OCI-LY7 (cell line): ENCODE data around the gene CLGN. TPM values are rescaled to one million over a fixed set of nuclear protein-coding genes. Genes with fewer than 3 reads are reported as not detected.
"Not testable (repeated sequence)": the region's sequence is repeated elsewhere in the genome, so short reads cannot be mapped to it uniquely, and the experiment has no call there.

ENCODE experiments used
- BruUV-seq: library from RNA; stranded (reverse); fragments of 400-500 nt; replicated peaks from 2 replicates; lab custom pipeline; 2021; lab: Mats Ljungman, UMichigan
- CTCF ChIA-PET: fragments of 300-600 bp; sonication (Branson Sonifier 250); formaldehyde crosslinking; loops from one replicate; lab custom pipeline; 2022; ENCODE audit warnings: antibody characterized with exemption; ENCODE audit not compliant: unreplicated experiment; lab: Charles Lee
- POLR2A ChIA-PET: fragments of 300-600 bp; sonication (Branson Sonifier 250); formaldehyde crosslinking; loops from one replicate; lab custom pipeline; 2022; ENCODE audit warnings: antibody characterized with exemption; lab: Charles Lee
- DNase-seq: peaks from one replicate; pipeline ENCODE4 v3.0.0-alpha.2; 2015; ENCODE audit warnings: low spot score
- H2AFZ ChIP-seq: fragments of 200-600 bp; sonication (generic), shearing (Covaris generic); 2 replicates; pipeline ENCODE4 v1.6.1; 2014; ENCODE audit warnings: mild to moderate bottlenecking, antibody characterized with exemption, low read length, moderate library complexity
- H3K27ac ChIP-seq: fragments of 200-600 bp; sonication (generic); 2 replicates; pipeline ENCODE4 v1.5.1; 2014; ENCODE audit warnings: mixed run types, low read depth, mild to moderate bottlenecking, moderate library complexity, low read length, inconsistent platforms; ENCODE audit not compliant: poor library complexity, severe bottlenecking
- H3K36me3 ChIP-seq: fragments of 200-600 bp; sonication (generic); 2 replicates; pipeline ENCODE4 v1.6.1; 2014; ENCODE audit warnings: mild to moderate bottlenecking, antibody characterized with exemption, low read length, moderate library complexity, mixed read lengths; ENCODE audit not compliant: insufficient read depth
- H3K4me1 ChIP-seq: fragments of 200-600 bp; sonication (generic); 2 replicates; pipeline ENCODE4 v1.5.1; 2014; ENCODE audit warnings: mild to moderate bottlenecking, low read length; ENCODE audit not compliant: insufficient read depth, poor library complexity, severe bottlenecking
- H3K4me2 ChIP-seq: fragments of 200-600 bp; sonication (generic); 2 replicates; pipeline ENCODE4 v1.6.1; 2014; ENCODE audit warnings: mild to moderate bottlenecking, low read length
- H3K4me3 ChIP-seq: fragments of 200-600 bp; sonication (generic); 2 replicates; pipeline ENCODE4 v1.5.1; 2014; ENCODE audit warnings: mild to moderate bottlenecking, low read depth, low read length; ENCODE audit not compliant: poor library complexity, severe bottlenecking
- H3K79me2 ChIP-seq: fragments of 200-600 bp; sonication (generic); 2 replicates; pipeline ENCODE4 v1.6.1; 2016; ENCODE audit warnings: low read depth, mild to moderate bottlenecking, low read length, moderate library complexity, mixed read lengths; ENCODE audit not compliant: insufficient read depth
- H3K9me2 ChIP-seq: fragments of 200-600 bp; sonication (generic); 2 replicates; pipeline ENCODE4 v1.6.1; 2016; ENCODE audit warnings: mild to moderate bottlenecking, low read length, mixed read lengths; ENCODE audit not compliant: insufficient read depth
- H3K9me3 ChIP-seq: fragments of 200-600 bp; sonication (generic); 2 replicates; pipeline ENCODE4 v1.6.1; 2014; ENCODE audit warnings: mild to moderate bottlenecking, mixed run types, low read length, mixed read lengths
- H4K20me1 ChIP-seq: fragments of 200-600 bp; sonication (generic); 2 replicates; pipeline ENCODE4 v1.6.1; 2014; ENCODE audit warnings: mild to moderate bottlenecking, antibody characterized with exemption, low read length, moderate library complexity, mixed read lengths; ENCODE audit not compliant: insufficient read depth
- EZH2phosphoT487 ChIP-seq: fragments of 200-600 bp; sonication (generic); IDR thresholded peaks from 2 replicates; pipeline ENCODE4 v1.6.1; 2018; ENCODE audit warnings: low read depth, borderline replicate concordance, mild to moderate bottlenecking, mixed run types, antibody characterized with exemption, low read length, moderate library complexity, mixed read lengths
- intact Hi-C: fragments of 100-400 bp; cut with micrococcal nuclease; formaldehyde crosslinking; loops from one replicate; pipeline ENCODE4 v1.10.0; 2022; ENCODE audit not compliant: unreplicated experiment
- total RNA-seq, 2 experiments: library from RNA; depleted of rRNA in 1 of 2; stranded (reverse); fragments of >200 nt in 1 of 2; shearing (Covaris generic) in 1 of 2; gene quantifications; 2 replicates each; pipeline ENCODE4 v1.2.3, GENCODE V29; 2014 to 2022
- TF ChIP-seq, protein P1 (sequence below): fragments of 200-600 bp; sonication (generic); conservative IDR thresholded peaks from 2 replicates; pipeline ENCODE4 v1.5.1; 2014; ENCODE audit warnings: mild to moderate bottlenecking, antibody characterized with exemption, low read length, moderate library complexity, mixed read lengths

CLGN gene
- total RNA-seq, 2 experiments from 2014 or later, result 1.1 to 2.5 TPM

- H3K79me2 ChIP-seq, result no peaks in the 10 kb centered on the region
- no peaks in the 10 kb centered on the region for H4K20me1 ChIP-seq
- no peak overlapping the region for H3K4me3 ChIP-seq
- no peak overlapping the region for H2AFZ ChIP-seq
- no TSS peak for BruUV-seq
- intact Hi-C loops, result no loop called here
- no peaks in the 10 kb centered on the region for H3K36me3 ChIP-seq
- POLR2A ChIA-PET, result no interaction called here
- H3K9me2 ChIP-seq, result no peaks in the 10 kb centered on the region
- H3K27ac ChIP-seq, result no peak overlapping the region
- H3K4me1 ChIP-seq, result peaks cover 9% of the 10 kb centered on the region
- TF ChIP-seq, protein P1, sequence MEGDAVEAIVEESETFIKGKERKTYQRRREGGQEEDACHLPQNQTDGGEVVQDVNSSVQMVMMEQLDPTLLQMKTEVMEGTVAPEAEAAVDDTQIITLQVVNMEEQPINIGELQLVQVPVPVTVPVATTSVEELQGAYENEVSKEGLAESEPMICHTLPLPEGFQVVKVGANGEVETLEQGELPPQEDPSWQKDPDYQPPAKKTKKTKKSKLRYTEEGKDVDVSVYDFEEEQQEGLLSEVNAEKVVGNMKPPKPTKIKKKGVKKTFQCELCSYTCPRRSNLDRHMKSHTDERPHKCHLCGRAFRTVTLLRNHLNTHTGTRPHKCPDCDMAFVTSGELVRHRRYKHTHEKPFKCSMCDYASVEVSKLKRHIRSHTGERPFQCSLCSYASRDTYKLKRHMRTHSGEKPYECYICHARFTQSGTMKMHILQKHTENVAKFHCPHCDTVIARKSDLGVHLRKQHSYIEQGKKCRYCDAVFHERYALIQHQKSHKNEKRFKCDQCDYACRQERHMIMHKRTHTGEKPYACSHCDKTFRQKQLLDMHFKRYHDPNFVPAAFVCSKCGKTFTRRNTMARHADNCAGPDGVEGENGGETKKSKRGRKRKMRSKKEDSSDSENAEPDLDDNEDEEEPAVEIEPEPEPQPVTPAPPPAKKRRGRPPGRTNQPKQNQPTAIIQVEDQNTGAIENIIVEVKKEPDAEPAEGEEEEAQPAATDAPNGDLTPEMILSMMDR, result no peak
- TF ChIP-seq EZH2phosphoT487, result no peak
- no peaks in the 10 kb centered on the region for H3K9me3 ChIP-seq
- no peak overlapping the region for H3K4me2 ChIP-seq
- no peak for DNase-seq
- CTCF ChIA-PET, result no interaction called here
These were observed 4.3 kb downstream of the CLGN start for GRCh38 chr4:140423106-140423505.

- H3K9me2 ChIP-seq, H3K4me1 ChIP-seq, H3K36me3 ChIP-seq, H3K4me3 ChIP-seq, H3K79me2 ChIP-seq, intact Hi-C loops, H2AFZ ChIP-seq, H3K4me2 ChIP-seq, H3K27ac ChIP-seq, H3K9me3 ChIP-seq, BruUV-seq, H4K20me1 ChIP-seq, DNase-seq, CTCF ChIA-PET: not testable (repeated sequence)
- POLR2A ChIA-PET, result interaction anchor here (1.5 kb wide), 1 partner anchor 25 kb away, joined by 4 read pairs; no protein-coding TSS in a partner anchor
These were observed 14.1 kb downstream of the CLGN start for GRCh38 chr4:140413130-140413969.

DNA sequence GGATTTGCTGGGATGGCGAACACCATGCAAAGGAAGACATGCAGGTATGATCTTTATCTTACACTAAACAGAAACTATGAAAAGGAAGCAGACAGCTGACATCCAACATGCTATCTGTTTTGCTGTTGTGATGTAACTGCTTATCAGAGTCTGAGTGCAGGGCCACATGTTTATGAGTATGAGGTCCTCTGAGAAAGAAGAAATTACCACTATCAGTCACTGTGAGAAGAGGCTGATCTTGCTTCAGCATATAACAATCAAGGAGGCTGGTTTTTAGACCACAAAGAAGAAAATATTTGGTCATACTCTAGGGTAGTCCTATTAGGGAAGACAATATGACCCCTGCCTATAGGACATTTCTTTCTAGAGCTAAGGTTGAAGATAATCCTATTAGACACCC lies 18.5 kb downstream of the CLGN start:
- Histone ChIP-seq H3K27ac (no peak overlapping the region), H3K79me2 (no peaks in the 10 kb centered on the region), H3K36me3 (no peaks in the 10 kb centered on the region), H3K9me2 (no peaks in the 10 kb centered on the region), H3K9me3 (no peaks in the 10 kb centered on the region), H3K4me2 (no peak overlapping the region), H3K4me1 (no peaks in the 10 kb centered on the region), H3K4me3 (no peak overlapping the region), H4K20me1 (no peaks in the 10 kb centered on the region), H2AFZ (no peak overlapping the region)
- DNase-seq, result no peak
- intact Hi-C loops, result no loop called here
- POLR2A ChIA-PET, result no interaction called here
- CTCF ChIA-PET, result interaction anchor here (0.6 kb wide), 2 partner anchors 263 to 462 kb away, joined by 3 to 5 read pairs; no protein-coding TSS in a partner anchor
- no peak for TF ChIP-seq EZH2phosphoT487
- TF ChIP-seq, protein P1, result no peak
- no TSS peak for BruUV-seq
